ENCODE data around the gene GINS3. TPM values are rescaled to one million over a fixed set of nuclear protein-coding genes. Genes with fewer than 3 reads are reported as not detected.

Gene GINS3
- total RNA-seq, 4 donors from 2014 or later, result 1.2 to 2.0 (median 1.8) TPM

DNA sequence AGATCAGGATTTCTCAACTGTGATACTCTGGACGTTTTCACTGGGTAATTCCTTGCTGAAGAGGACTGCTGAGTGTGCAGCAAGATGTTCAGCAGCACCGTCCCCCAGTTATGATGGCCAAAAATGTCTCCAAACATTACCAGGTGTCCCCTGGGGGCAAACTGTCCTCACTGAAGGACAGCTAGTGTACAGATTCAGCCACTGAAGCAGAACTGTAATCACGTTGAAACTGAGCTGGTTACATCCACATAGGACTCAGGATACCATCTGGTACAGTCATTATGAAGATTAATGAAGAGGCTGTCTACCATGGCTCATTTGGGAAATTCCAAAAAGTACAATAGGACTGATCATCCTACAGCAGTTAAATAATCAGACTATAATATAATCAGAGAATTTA lies 43.3 kb upstream of the GINS3 start:
- no peaks in the 10 kb centered on the region for H3K36me3 ChIP-seq
- H3K4me3 ChIP-seq, result no peak overlapping the region
- peaks cover 0 to 7% (median 2%) of the 10 kb centered on the region in 4 donors for H3K9me3 ChIP-seq
- H3K27me3 ChIP-seq, result no peaks in the 10 kb centered on the region
- H3K27ac ChIP-seq (replicated peaks in 1 of 4), result no peak overlapping the region
- no peak for DNase-seq (ENCODE audit: extremely low spot score)
- 31% methylated on average over 2 of the region's 3 CpGs for WGBS
- intact Hi-C loops (cut with DNase I), result no loop called here
- TF ChIP-seq POLR2A (IDR thresholded peaks at IDR 0.05; ENCODE audit: low read depth) (no peak), EP300 (IDR thresholded peaks at IDR 0.05) (no peak), POLR2AphosphoS5 (IDR thresholded peaks at IDR 0.05) (no peak)
- TF ChIP-seq, protein P1, sequence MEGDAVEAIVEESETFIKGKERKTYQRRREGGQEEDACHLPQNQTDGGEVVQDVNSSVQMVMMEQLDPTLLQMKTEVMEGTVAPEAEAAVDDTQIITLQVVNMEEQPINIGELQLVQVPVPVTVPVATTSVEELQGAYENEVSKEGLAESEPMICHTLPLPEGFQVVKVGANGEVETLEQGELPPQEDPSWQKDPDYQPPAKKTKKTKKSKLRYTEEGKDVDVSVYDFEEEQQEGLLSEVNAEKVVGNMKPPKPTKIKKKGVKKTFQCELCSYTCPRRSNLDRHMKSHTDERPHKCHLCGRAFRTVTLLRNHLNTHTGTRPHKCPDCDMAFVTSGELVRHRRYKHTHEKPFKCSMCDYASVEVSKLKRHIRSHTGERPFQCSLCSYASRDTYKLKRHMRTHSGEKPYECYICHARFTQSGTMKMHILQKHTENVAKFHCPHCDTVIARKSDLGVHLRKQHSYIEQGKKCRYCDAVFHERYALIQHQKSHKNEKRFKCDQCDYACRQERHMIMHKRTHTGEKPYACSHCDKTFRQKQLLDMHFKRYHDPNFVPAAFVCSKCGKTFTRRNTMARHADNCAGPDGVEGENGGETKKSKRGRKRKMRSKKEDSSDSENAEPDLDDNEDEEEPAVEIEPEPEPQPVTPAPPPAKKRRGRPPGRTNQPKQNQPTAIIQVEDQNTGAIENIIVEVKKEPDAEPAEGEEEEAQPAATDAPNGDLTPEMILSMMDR (IDR thresholded peaks at IDR 0.05), result no peak
- peaks cover 10 to 17% (median 13%) of the 10 kb centered on the region in 4 donors for H3K4me1 ChIP-seq

DNA sequence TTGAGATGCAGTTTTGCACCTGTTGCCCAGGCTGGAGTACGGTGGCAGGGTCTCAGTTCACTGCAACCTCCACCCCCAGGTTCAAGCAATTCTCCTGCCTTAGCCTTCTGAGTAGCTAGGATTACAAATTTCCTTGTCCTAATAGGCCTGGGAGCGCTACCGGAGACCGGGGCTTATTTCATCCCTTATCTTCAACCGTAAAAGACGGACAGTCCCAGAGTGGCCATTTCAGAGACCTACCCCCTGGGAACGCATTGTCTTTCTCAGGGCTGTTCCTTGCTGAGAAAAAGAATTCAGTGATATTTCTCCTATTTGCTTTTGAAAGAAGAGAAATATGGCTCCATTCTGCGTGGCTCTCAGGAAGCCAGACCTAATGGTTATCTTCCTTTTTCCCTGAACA lies 39.6 kb upstream of the GINS3 start:
- Histone ChIP-seq H3K36me3 (no peaks in the 10 kb centered on the region), H3K9me3 (peaks cover 0 to 7% (median 2%) of the 10 kb centered on the region in 4 donors), H3K4me1 (peaks cover 0 to 4% (median under 1%) of the 10 kb centered on the region in 4 donors), H3K4me3 (no peak overlapping the region), H3K27me3 (no peaks in the 10 kb centered on the region), H3K27ac (replicated peaks in 1 of 4) (no peak overlapping the region)
- 70% methylated on average over 8 of the region's 8 CpGs for WGBS
- TF ChIP-seq POLR2A (IDR thresholded peaks at IDR 0.05; ENCODE audit: low read depth) (no peak), EP300 (IDR thresholded peaks at IDR 0.05) (no peak), POLR2AphosphoS5 (IDR thresholded peaks at IDR 0.05) (no peak)
- TF ChIP-seq, protein P1 (IDR thresholded peaks at IDR 0.05), result no peak
- intact Hi-C loops (cut with DNase I), result no loop called here
- no peak for DNase-seq (ENCODE audit: extremely low spot score)

DNA sequence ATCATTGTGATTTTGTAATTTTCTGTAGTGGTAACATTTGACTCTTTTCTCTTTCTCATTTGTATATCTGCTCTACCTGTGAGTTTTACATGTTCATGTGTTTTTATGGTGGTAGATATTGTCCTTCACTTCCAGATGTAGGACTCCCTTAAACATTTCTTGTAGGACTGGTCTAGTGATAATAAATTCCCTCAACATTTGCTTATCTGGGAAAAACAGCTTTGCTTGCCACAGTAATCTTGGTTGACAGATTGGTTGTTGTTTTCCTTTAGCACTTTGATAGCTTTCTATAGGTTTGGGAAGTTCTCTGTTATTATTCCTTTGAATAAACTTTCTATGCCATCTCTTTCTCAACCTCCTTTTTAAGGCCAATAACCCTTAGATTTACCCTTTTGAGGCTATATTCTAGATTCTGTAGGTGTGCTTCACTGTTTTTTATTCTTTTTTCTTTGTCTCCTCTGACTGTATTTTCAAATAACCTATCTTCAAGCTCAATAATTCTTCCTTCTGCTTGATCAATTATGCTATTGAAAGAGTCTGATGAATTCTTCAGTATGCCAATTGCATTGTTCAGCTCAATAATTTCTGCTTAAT lies 32.1 kb upstream of the GINS3 start:
- DNase-seq (ENCODE audit: extremely low spot score), result no peak
- Histone ChIP-seq H3K36me3 (no peaks in the 10 kb centered on the region), H3K27me3 (no peaks in the 10 kb centered on the region), H3K9me3 (peaks cover 0 to 21% (median 14%) of the 10 kb centered on the region in 4 donors), H3K27ac (replicated peaks in 1 of 4) (no peak overlapping the region), H3K4me3 (no peak overlapping the region), H3K4me1 (no peaks in the 10 kb centered on the region)
- TF ChIP-seq, protein P1 (IDR thresholded peaks at IDR 0.05), result no peak
- TF ChIP-seq POLR2AphosphoS5 (IDR thresholded peaks at IDR 0.05) (no peak), POLR2A (IDR thresholded peaks at IDR 0.05; ENCODE audit: low read depth) (no peak), EP300 (IDR thresholded peaks at IDR 0.05) (no peak)
- intact Hi-C loops (cut with DNase I), result no loop called here

DNA sequence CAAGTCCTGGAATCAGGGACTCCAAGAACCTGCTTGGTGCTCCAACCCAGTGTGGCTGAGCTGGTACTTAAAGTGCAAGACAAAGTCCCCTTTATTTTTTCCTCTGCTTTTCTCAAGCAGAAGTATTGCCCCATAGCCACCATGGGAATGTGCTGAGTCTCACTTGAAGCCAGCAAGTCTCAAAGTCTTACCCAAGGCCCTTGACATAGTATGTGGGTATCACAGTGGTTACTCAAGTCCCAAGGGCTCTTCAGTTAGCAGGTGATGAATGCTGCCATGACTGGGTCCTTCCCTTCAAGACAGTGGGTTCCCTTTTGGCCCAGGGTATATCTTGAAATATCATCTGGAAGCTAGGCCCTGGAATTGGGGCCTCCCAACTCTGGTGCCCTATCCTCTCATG lies 30.5 kb upstream of the GINS3 start:
- intact Hi-C loops (cut with DNase I), result no loop called here
- Histone ChIP-seq H3K4me3 (no peak overlapping the region), H3K9me3 (peaks cover 0 to 21% (median 14%) of the 10 kb centered on the region in 4 donors), H3K27ac (replicated peaks in 1 of 4) (no peak overlapping the region), H3K4me1 (no peaks in the 10 kb centered on the region), H3K36me3 (no peaks in the 10 kb centered on the region), H3K27me3 (no peaks in the 10 kb centered on the region)
- no peak for DNase-seq (ENCODE audit: extremely low spot score)
- TF ChIP-seq EP300 (IDR thresholded peaks at IDR 0.05) (no peak), POLR2A (IDR thresholded peaks at IDR 0.05; ENCODE audit: low read depth) (no peak), POLR2AphosphoS5 (IDR thresholded peaks at IDR 0.05) (no peak)
- TF ChIP-seq, protein P1 (IDR thresholded peaks at IDR 0.05), result no peak
